Measurements from ENCODE around the gene COL27A1.

DNA sequence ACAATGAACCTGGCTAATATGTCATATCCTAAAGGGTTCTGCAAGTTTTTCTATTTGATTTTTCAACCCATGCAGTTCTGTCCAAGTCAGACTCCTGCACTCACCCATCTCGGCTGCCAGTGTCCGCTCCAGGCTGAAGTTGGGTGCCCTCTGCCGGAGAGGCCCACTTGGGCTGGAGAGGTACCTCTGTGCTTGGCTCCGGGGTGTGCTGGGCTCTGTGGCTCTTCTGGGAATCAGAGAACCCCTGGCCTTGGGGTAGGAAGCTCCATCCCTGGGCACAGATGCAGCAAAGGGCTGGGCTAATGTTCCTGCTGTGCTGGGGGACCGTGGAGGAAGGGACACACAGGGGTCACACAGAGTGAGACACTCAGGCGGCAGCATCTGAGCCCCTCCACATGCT is 200.5 kb downstream of the COL27A1 start:
- TF ChIP-seq, protein P1, sequence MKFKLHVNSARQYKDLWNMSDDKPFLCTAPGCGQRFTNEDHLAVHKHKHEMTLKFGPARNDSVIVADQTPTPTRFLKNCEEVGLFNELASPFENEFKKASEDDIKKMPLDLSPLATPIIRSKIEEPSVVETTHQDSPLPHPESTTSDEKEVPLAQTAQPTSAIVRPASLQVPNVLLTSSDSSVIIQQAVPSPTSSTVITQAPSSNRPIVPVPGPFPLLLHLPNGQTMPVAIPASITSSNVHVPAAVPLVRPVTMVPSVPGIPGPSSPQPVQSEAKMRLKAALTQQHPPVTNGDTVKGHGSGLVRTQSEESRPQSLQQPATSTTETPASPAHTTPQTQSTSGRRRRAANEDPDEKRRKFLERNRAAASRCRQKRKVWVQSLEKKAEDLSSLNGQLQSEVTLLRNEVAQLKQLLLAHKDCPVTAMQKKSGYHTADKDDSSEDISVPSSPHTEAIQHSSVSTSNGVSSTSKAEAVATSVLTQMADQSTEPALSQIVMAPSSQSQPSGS (tag by site-specific recombination; IDR thresholded peaks at IDR 0.05; ENCODE audit: low read depth): no peak
- TF ChIP-seq, protein P2, sequence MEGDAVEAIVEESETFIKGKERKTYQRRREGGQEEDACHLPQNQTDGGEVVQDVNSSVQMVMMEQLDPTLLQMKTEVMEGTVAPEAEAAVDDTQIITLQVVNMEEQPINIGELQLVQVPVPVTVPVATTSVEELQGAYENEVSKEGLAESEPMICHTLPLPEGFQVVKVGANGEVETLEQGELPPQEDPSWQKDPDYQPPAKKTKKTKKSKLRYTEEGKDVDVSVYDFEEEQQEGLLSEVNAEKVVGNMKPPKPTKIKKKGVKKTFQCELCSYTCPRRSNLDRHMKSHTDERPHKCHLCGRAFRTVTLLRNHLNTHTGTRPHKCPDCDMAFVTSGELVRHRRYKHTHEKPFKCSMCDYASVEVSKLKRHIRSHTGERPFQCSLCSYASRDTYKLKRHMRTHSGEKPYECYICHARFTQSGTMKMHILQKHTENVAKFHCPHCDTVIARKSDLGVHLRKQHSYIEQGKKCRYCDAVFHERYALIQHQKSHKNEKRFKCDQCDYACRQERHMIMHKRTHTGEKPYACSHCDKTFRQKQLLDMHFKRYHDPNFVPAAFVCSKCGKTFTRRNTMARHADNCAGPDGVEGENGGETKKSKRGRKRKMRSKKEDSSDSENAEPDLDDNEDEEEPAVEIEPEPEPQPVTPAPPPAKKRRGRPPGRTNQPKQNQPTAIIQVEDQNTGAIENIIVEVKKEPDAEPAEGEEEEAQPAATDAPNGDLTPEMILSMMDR (tag by site-specific recombination; IDR thresholded peaks at IDR 0.05): no peak

Data from HEK293 (cell line).